GM18526 (cell line): ENCODE results near the gene ERFE.

Experiments used
- POLR2A ChIP-seq: IDR thresholded peaks from 3 replicates; pipeline ENCODE4 v1.6.1; 2011; ENCODE audit not compliant: insufficient read length; ENCODE audit errors: extremely low read depth

The ERFE gene

DNA sequence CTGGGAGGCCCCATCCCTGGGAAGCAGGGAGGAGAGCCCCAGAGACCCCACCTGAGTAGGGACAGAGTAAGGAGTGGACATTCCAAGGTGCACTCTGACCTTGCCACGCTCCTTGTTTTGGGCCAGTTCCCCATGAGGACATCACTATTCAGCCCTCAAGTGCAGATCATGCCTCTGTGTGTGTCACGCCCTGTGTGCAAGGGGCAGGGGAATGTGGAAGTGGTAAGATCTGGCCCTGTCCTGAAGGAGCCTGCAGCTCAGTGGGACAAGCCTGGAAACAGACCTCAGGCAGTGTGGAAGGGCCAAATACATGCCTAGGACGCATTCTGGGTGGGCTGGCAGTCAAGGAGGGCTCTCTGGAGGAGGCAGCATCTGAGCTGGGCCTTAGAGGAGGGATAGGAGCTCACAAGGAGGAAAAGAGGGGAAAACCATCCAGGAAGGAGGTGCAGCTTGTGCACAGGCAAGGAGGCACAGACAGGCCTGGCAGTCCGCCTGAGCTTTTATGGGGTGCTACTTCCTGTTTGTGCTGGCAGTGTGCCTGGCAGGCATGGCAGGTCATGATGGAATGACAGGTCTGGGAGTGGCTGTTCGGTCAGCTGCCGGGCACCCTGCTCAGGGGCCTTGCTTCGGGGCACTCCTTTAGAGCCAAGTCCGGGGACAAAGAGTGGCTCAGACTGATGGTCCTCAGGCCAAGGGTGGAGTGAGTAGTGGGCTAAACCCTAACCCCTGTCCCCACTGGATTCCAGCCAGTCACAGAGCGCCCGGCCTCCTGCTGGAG is 17.0 kb upstream of the ERFE start:
- TF ChIP-seq POLR2A = no peak

DNA sequence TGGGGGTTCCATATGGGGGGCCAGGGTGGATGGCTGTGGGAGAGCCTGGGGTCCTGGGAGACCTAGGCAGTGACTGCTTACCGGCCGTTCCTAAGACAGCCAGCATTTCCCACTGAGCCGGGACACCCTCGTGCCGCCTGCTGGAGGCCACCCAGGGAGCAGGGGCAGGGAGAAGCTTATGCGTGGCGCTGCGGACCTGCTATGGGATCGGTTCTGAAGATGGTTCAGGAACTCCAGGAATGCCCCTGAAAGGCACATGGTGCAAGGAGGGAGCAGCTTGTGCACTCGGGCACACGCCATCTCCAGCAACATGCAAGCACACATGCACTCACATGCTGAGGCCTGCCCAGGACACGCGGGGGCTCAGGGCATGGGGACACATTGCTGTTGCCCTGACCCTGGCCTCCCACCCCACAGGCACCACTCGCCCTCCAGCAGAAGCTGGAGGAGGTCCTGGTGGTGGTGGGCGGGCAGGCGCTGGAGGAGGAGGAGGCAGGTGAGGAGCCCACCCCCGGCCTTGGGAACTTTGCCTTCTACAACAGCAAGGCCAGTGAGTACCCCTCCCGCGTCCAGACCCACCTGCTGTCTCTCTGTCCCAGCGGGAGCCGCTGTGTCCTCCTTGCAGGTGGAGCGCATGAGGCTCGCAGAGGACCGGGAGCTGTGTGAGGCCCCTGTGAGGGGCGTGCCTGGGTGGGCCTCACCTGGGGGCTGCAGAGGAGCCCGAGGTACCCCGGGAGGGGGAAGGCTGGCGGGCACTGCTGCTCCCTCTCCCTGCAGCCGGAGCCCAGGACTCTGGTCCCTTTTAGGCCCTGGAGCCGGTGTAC is 16.2 kb upstream of the ERFE start:
- no peak for TF ChIP-seq POLR2A

- TF ChIP-seq POLR2A = no peak
Observed at GRCh38 chr2:238143239-238143951, 15.4 kb upstream of the ERFE start.

DNA sequence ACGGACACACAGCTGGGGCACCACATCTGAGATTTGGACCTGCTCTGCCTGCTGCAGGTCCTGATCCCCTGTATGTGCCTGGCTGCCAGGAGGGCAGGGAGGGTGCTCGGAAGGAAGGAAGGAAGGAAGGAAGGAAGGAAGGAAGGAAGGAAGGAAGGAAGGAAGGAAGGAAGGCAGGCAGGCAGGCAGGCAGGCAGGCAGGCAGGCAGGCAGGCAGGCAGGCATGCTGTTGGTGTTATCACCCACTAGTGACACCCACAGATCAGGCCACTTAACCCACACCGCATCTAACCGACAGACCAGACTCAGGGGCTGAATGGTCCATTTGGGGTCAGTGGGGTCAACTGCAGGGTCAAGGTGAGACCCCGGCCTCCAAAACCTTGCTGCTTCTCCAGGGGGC is 14.5 kb upstream of the ERFE start:
- TF ChIP-seq POLR2A = no peak

DNA sequence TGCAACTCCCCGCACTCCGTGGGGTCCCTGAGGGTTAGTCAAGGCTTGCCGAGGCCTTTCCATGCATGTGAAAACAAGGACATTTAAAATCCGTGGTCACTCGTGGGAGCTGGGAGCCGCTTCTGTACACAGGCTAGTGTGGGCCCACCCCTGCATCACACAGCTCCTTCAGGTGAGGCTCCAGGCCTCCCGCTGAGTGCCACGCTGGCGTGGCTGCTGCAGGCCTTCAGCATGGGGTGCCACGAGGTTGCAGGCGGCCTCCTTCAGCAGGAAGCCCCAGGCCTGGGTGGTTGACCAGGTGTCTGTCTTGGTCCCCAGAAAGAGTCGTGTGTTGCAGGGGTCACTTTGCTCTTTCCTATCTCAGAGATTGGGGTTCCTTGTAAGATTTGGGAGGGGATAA is 13.7 kb upstream of the ERFE start:
- no peak for TF ChIP-seq POLR2A

DNA sequence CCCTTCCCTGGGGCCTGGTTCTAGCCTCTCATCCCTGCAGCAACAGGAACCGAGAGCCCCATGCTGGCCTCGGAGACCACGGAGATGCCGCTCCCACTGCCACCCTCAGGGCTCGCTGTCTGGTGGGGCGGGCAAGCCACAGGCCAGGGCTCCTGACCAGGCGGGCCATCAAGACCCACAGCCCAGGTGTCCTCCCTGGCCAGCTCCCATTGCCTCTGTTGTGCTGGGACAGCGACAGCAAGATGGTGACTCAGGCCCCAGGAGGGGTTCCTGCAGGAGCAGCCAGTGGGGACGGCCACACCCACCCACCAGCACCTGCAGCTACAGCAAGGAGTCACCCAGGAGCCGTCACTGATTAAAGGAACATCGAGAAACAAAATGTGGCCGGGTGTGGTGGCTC is 12.9 kb upstream of the ERFE start:
- no peak for TF ChIP-seq POLR2A

- no peak for TF ChIP-seq POLR2A
Observed at GRCh38 chr2:238146884-238147544, 11.8 kb upstream of the ERFE start.

DNA sequence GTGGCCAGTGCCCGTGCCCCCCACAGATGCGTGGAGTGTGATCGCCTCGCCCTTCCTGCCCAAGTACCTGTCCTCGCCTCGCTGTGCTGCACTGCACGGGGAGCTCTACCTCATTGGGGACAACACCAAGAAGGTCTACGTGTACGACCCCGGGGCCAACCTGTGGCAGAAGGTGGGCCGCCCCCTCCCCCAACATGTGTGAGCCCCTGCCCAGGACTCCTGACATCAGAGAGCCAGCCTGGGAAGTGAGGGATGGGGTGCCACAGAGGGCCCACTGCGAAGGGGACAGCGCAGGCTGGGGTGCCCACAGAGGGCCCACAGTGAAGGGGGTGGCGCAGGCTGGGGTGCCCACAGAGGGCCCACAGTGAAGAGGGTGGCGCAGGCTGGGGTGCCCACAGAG is 9.8 kb upstream of the ERFE start:
- no peak for TF ChIP-seq POLR2A

DNA sequence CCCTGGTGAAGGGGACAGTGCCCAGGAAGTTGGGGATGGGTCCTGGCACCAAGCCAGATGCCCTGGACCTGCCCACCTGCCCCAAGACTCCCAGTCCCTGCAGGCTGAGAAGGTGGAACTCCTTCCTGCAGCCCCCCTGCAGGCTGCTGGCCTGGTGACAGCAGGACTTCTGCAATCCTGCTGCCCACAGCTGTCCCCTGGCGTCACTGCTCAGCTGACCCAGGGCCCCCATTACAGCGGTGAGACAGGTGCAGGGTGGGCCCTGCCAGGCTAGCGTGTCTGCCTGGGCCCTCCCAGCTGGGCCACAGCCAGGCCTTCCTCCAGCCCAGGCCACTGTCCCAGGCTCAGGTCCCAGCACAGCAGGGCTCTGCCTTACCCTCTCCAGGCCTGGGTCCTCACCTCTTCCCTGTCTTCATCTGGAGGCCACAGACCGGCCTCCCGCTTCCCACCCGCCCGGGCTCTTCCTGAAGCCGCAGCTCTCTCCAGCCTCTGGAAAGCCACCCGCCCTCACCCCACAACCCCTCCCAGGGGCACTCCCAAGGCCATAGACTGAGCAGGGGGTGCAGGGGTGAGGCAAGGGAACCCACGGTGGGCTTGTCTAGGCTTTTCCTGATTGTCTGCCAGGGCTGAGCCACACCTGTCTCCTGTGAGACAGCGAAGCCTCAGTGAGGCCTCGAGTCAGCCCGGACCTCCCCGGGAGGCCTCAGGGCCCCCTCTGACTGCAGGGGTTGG is 8.8 kb upstream of the ERFE start:
- no peak for TF ChIP-seq POLR2A

- no peak for TF ChIP-seq POLR2A
Observed at GRCh38 chr2:238150686-238151085, 8.1 kb upstream of the ERFE start.

DNA sequence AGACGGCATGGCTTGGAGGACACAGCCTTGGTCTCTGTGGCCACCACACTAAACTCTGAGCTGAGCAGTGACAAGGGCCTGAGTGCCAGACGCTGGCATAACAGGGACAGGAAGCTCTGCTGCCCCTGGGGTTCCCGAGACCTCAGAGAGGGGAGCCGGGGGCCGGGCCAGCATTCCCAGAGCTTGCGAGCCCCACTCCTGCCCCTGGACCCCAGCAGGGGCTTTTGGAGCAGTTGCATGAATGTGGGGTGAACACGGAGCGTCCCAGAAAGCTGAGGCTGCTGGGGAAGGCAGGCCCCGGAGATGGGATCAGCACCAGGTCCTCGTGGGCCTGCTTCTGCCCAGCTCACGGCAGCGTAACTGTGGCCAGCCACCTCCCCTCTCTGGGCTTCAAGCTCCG is 7.6 kb upstream of the ERFE start:
- no peak for TF ChIP-seq POLR2A

DNA sequence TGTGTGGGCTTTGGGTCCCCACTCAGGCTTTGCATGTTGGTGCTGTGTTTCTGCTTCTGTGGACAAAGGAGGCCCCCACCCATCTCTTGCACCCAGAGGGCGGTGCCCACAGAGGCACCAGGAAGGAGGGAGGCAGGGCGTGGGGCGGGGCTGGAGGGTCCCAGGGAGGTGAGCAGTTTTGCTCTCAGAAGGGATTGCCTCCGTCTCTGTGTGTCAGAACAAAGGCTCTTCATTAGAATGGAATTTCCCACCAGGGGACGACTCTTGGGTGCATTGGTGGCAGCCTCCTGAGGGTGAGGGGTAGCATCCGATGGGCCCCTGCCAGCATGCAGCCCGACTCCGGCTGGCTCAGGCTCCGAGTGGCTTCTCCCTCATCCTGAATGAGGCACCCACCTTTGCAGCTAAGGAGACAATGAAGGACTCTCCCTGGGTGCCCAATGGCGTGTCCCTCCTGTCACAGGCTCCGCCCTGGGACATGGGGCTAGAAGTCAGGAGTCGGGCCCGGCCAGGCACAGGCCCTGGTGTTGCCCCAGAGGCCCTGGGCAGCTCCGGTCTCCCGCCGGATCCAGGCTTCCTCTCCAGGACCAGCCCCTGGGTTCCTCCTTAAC is 7.0 kb upstream of the ERFE start:
- TF ChIP-seq POLR2A = no peak

DNA sequence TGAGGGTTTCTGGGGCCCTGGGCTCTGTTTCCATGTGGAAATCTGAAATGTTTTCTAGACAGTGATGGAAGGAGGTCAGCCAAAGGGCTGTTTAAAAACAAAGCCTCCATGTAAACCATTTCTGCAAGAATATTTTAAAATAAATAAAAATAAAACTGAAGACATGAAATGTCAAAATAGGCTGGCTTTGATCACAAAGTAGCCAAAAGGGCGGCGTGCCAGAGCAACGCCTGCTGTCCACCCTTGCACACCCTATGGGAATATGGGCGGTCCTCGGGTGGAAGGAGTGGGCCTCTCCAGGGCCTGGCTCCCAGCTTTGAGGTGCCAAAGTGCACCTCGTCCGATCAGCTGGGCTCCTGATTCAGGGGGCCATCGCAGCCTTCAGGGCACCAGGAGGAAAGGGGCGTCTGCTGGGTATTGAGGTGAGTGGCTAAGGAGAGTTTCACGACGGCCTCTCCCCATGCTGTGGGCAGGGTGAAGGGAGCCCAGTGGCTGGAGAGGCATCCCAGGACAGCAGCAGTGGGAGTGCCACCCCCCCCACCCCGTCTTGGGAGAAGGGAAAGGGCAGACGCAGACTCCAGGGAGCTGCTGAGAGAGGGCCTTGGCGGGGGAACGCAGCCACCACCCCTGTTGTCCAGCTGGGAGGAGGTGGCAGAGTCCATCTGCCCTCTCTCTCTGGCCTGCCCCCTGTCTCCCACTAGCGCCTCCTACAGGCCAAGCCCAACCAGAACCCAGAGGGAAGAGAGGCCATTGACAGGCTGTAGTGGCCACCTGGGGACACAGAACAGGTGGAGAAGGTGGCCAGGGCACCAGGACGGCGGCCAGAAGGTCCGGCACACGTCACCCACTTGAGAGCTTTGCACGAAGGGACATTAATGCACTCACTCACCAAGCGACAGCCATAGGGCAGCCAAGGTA is 5.7 kb upstream of the ERFE start:
- no peak for TF ChIP-seq POLR2A
